IMR-90 (cell line): Measurements from ENCODE around the gene VIT. TPM values are rescaled to one million over a fixed set of nuclear protein-coding genes. Genes with fewer than 3 reads are reported as not detected.
A peak's percentile ranks its signal among the peaks of the same experiment; 100 is the strongest.

ENCODE experiments used
- ATAC-seq: fragments of 200-7000 bp; cut with Tn5 transposase; 2 replicates; pipeline ENCODE4 v1.9.1; 2020; ENCODE audit warnings: low read depth, mild to moderate bottlenecking, moderate library complexity
- BruUV-seq: library from RNA; stranded (reverse); fragments of 400-500 nt; replicated peaks from 2 replicates; lab custom pipeline; 2021; lab: Mats Ljungman, UMichigan
- CTCF ChIA-PET: fragments of 300-600 bp; formaldehyde crosslinking; extraction: SDS; loops from one replicate; lab custom pipeline; 2021; ENCODE audit warnings: antibody characterized with exemption; lab: Yijun Ruan, JAX
- POLR2A ChIA-PET: fragments of 300-600 bp; sonication (Branson Sonifier 250); formaldehyde crosslinking; loops from one replicate; lab custom pipeline; 2022; ENCODE audit warnings: antibody characterized with exemption; ENCODE audit not compliant: unreplicated experiment; lab: Charles Lee
- DNase-seq: peaks from one replicate; pipeline ENCODE4 v3.0.0; 2013
- H2AFZ ChIP-seq: replicated peaks from 2 replicates; pipeline ENCODE3; 2013; ENCODE audit warnings: low read length, mild to moderate bottlenecking; ENCODE audit not compliant: poor library complexity
- H2AK5ac ChIP-seq: 2 replicates; pipeline ENCODE4 v1.6.1; 2013; ENCODE audit warnings: low read depth, low read length, inconsistent platforms
- H2AK9ac ChIP-seq: replicated peaks from 2 replicates; pipeline ENCODE3; 2013; ENCODE audit warnings: mild to moderate bottlenecking, low read depth, low read length, moderate library complexity; ENCODE audit not compliant: poor library complexity
- H2BK120ac ChIP-seq: 2 replicates; pipeline ENCODE4 v1.6.1; 2013; ENCODE audit warnings: low read depth, low read length, inconsistent platforms
- H2BK15ac ChIP-seq: 3 replicates; pipeline ENCODE4 v1.6.1; 2013; ENCODE audit warnings: low read depth, low read length, inconsistent platforms
- H2BK20ac ChIP-seq: 2 replicates; pipeline ENCODE4 v1.6.1; 2013; ENCODE audit warnings: low read depth, mild to moderate bottlenecking, inconsistent platforms, low read length, moderate library complexity
- H2BK5ac ChIP-seq: 2 replicates; pipeline ENCODE4 v1.6.1; 2013; ENCODE audit warnings: mild to moderate bottlenecking, low read depth, low read length, inconsistent platforms; ENCODE audit not compliant: poor library complexity, severe bottlenecking
- H3K14ac ChIP-seq: replicated peaks from 2 replicates; pipeline ENCODE4 v1.6.1; 2013; ENCODE audit warnings: low read depth, low read length, inconsistent platforms
- H3K18ac ChIP-seq: 2 replicates; pipeline ENCODE4 v1.6.1; 2013; ENCODE audit warnings: low read depth, low read length, control low read depth
- H3K23ac ChIP-seq: 2 replicates; pipeline ENCODE4 v1.6.1; 2013; ENCODE audit warnings: low read depth, low read length, inconsistent platforms
- H3K27ac ChIP-seq: 2 replicates; pipeline ENCODE4 v1.5.1; 2013; ENCODE audit warnings: mild to moderate bottlenecking, control low read depth, low read length; ENCODE audit not compliant: insufficient read depth
- H3K27me3 ChIP-seq: 2 replicates; pipeline ENCODE4 v1.6.1; 2013; ENCODE audit warnings: low read length; ENCODE audit not compliant: control insufficient read depth, insufficient read depth
- H3K36me3 ChIP-seq: 2 replicates; pipeline ENCODE4 v1.6.1; 2013; ENCODE audit warnings: low read length, mixed read lengths; ENCODE audit not compliant: control insufficient read depth, insufficient read depth
- H3K4ac ChIP-seq: 2 replicates; pipeline ENCODE4 v1.6.1; 2013; ENCODE audit warnings: low read depth, low read length, inconsistent platforms
- H3K4me1 ChIP-seq: 2 replicates; pipeline ENCODE4 v1.6.1; 2013; ENCODE audit warnings: low read length, mixed read lengths; ENCODE audit not compliant: control insufficient read depth, insufficient read depth
- H3K4me2 ChIP-seq: 2 replicates; pipeline ENCODE4 v1.6.1; 2013; ENCODE audit warnings: low read depth, mild to moderate bottlenecking, control low read depth, low read length, moderate library complexity
- H3K4me3 ChIP-seq: 2 replicates; pipeline ENCODE4 v1.5.1; 2013; ENCODE audit warnings: low read depth, mild to moderate bottlenecking, control low read depth, low read length, moderate library complexity; ENCODE audit not compliant: insufficient read depth
- H3K56ac ChIP-seq: 2 replicates; pipeline ENCODE4 v1.6.1; 2013; ENCODE audit warnings: low read length, inconsistent platforms; ENCODE audit not compliant: insufficient read depth; ENCODE audit errors: extremely low read depth
- H3K79me1 ChIP-seq, 2 experiments: 2 replicates each; pipeline ENCODE4 v1.6.1; 2013; ENCODE audit warnings: low read length in 2 of 2, inconsistent platforms in 1 of 2, low read depth in 1 of 2
- H3K9ac ChIP-seq: 2 replicates; pipeline ENCODE4 v1.6.1; 2013; ENCODE audit warnings: low read depth, low read length, control low read depth
- H3K9me1 ChIP-seq: 2 replicates; pipeline ENCODE4 v1.6.1; 2013; ENCODE audit warnings: low read length, inconsistent platforms; ENCODE audit not compliant: insufficient read depth
- H3K9me3 ChIP-seq: 2 replicates; pipeline ENCODE4 v1.6.1; 2013; ENCODE audit warnings: low read length; ENCODE audit not compliant: control insufficient read depth, insufficient read depth
- H4K20me1 ChIP-seq: 2 replicates; pipeline ENCODE4 v1.6.1; 2013; ENCODE audit warnings: low read length, inconsistent platforms; ENCODE audit not compliant: insufficient read depth
- H4K5ac ChIP-seq: 2 replicates; pipeline ENCODE4 v1.6.1; 2013; ENCODE audit warnings: mild to moderate bottlenecking, low read depth, low read length, control low read depth
- H4K8ac ChIP-seq, 2 experiments: 2 replicates each; pipeline ENCODE4 v1.6.1; 2013; ENCODE audit warnings: low read depth in 2 of 2, low read length in 2 of 2, control low read depth in 1 of 2, inconsistent platforms in 1 of 2
- H4K91ac ChIP-seq: 2 replicates; pipeline ENCODE4 v1.6.1; 2013; ENCODE audit warnings: low read depth, low read length, inconsistent platforms; ENCODE audit not compliant: insufficient read depth
- FOS ChIP-seq: fragments of 150-350 bp; IDR thresholded peaks from 2 replicates; pipeline ENCODE4 v1.6.1; 2016; ENCODE audit warnings: low read depth, low read length
- POLR2A ChIP-seq: IDR thresholded peaks from 2 replicates; pipeline ENCODE4 v1.6.1; 2012; ENCODE audit warnings: mild to moderate bottlenecking, low read depth, low read length
- RAD21 ChIP-seq: IDR thresholded peaks from 2 replicates; pipeline ENCODE4 v1.6.1; 2012; ENCODE audit warnings: low read length, improper control_type of control experiment
- WGBS, 2 experiments: methylation state at CpG; one replicate each; pipeline versions ENCODE4 v1.1.5 to v1.1.7; 2013; ENCODE audit warnings: missing lambda C conversion rate in 2 of 2; ENCODE audit not compliant: insufficient read length in 1 of 2; ENCODE audit errors: extremely low coverage in 2 of 2; 5-methylcytosine and 5-hydroxymethylcytosine counted together
- dilution Hi-C: fragments of 300-500 bp; cut with HindIII; formaldehyde crosslinking; loops from one replicate; pipeline ENCODE4 v1.14.3; 2018; ENCODE audit warnings: low sequenced_read_pairs; ENCODE audit not compliant: unreplicated experiment
- in situ Hi-C: fragments of 300-500 bp; cut with MboI; formaldehyde crosslinking; loops from 3 replicates; pipeline ENCODE4 v1.14.3; 2019; ENCODE audit warnings: low sequenced_read_pairs, inconsistent platforms, mixed read lengths
- intact Hi-C: fragments of 100-400 bp; cut with micrococcal nuclease; formaldehyde crosslinking; loops from 2 replicates; pipeline ENCODE4 v1.10.0; 2022
- polyA plus RNA-seq, 3 experiments: library from polyadenylated mRNA; depleted of rRNA; stranded (reverse); fragments of >200 nt; gene quantifications; 2 replicates each; pipeline ENCODE4 v1.2.3, GENCODE V29; 2012; ENCODE audit warnings: low replicate concordance in 1 of 3
- total RNA-seq: library from RNA; depleted of rRNA; stranded (reverse); fragments of >200 nt; gene quantifications from 2 replicates; pipeline ENCODE4 v1.2.3, GENCODE V29; 2012
- TF ChIP-seq, protein P1 (sequence below): fragments of 150-350 bp; IDR thresholded peaks from 2 replicates; pipeline ENCODE4 v1.6.1; 2016; ENCODE audit warnings: low read depth, mild to moderate bottlenecking, low read length, moderate library complexity, borderline replicate concordance
- TF ChIP-seq, protein P2 (sequence below): conservative IDR thresholded peaks from 2 replicates; pipeline ENCODE4 v1.5.1; 2012; ENCODE audit warnings: mild to moderate bottlenecking, low read depth, low read length, improper control_type of control experiment

VIT gene
- total and polyA plus RNA-seq, 2 of the 4 experiments (the other 2 are of a cell fraction), result under 0.01 TPM; not detected in 1

DNA sequence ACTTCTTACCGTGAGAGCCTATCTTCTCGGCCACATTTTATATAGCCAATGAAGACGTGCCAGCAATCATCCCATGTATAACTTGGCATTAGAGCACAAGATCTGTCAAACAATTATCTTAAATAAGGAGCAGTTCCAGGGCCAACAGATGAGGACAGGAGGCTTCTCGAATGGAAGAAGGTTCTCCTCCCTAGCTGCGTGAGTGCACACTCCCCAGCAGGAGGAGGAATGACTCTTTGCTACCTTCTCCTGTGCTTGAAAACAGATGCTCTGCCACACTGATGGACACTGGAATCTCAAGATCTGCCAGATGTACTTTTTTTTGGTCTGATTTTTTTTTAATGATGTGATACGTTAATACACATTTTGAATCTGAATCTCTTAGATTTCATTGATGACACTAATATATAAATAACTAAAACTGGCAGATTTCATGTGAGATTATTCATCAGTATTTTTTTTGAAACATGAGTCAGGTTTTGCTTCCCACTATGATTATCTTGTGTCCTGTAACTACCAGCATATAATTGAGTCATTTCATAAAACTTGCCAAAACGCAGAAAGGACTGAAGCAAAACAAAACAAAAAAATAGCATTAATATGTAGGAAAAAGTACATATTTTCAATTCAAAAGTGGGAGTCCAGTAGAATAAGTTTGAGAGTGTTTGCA is 626 bp upstream of the VIT start:
- H3K27me3 ChIP-seq, result no peaks in the 10 kb centered on the region
- no peak overlapping the region for H3K27ac ChIP-seq
- H3K56ac ChIP-seq, result no peak overlapping the region
- DNase-seq, result peak; percentile 73
- no TSS peak for BruUV-seq
- no peak overlapping the region for H4K91ac ChIP-seq
- H2AFZ ChIP-seq, result no peak overlapping the region
- peak overlapping the region; percentile 2; the same call in 1 of the 2 replicates for H2AK5ac ChIP-seq
- no peak overlapping the region for H3K18ac ChIP-seq
- in situ Hi-C loops, result no loop called here
- H4K8ac ChIP-seq, result no peak overlapping the region
- POLR2A ChIA-PET, result no interaction called here
- 0 out of 2 replicates have a peak overlapping the region, but pooled peaks have one; percentile 5 for H3K23ac ChIP-seq
- no peak overlapping the region for H4K5ac ChIP-seq
- H3K36me3 ChIP-seq, result no peaks in the 10 kb centered on the region
- TF ChIP-seq FOS (0 out of 2 replicates have a peak, but pooled peaks have one; percentile 37), RAD21 (peak; percentile 20; the same call in 1 of the 2 replicates), POLR2A (no peak)
- TF ChIP-seq, protein P1, sequence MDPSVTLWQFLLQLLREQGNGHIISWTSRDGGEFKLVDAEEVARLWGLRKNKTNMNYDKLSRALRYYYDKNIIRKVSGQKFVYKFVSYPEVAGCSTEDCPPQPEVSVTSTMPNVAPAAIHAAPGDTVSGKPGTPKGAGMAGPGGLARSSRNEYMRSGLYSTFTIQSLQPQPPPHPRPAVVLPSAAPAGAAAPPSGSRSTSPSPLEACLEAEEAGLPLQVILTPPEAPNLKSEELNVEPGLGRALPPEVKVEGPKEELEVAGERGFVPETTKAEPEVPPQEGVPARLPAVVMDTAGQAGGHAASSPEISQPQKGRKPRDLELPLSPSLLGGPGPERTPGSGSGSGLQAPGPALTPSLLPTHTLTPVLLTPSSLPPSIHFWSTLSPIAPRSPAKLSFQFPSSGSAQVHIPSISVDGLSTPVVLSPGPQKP, result no peak
- TF ChIP-seq, protein P2, sequence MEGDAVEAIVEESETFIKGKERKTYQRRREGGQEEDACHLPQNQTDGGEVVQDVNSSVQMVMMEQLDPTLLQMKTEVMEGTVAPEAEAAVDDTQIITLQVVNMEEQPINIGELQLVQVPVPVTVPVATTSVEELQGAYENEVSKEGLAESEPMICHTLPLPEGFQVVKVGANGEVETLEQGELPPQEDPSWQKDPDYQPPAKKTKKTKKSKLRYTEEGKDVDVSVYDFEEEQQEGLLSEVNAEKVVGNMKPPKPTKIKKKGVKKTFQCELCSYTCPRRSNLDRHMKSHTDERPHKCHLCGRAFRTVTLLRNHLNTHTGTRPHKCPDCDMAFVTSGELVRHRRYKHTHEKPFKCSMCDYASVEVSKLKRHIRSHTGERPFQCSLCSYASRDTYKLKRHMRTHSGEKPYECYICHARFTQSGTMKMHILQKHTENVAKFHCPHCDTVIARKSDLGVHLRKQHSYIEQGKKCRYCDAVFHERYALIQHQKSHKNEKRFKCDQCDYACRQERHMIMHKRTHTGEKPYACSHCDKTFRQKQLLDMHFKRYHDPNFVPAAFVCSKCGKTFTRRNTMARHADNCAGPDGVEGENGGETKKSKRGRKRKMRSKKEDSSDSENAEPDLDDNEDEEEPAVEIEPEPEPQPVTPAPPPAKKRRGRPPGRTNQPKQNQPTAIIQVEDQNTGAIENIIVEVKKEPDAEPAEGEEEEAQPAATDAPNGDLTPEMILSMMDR, result 0 out of 2 replicates have a peak, but pooled peaks have one; percentile 11
- no peak overlapping the region; the same call in 1 of the 2 replicates for H3K4ac ChIP-seq
- intact Hi-C loops, result no loop called here
- H4K20me1 ChIP-seq, result no peaks in the 10 kb centered on the region
- no peak overlapping the region for H3K14ac ChIP-seq
- H3K79me1 ChIP-seq, result no peaks in the 10 kb centered on the region
- H3K9me3 ChIP-seq, result no peaks in the 10 kb centered on the region
- H3K9ac ChIP-seq, result no peak overlapping the region
- 0 out of 2 replicates have a peak overlapping the region, but pooled peaks have one; percentile 6 for H2BK120ac ChIP-seq
- H2BK15ac ChIP-seq, result no peak overlapping the region
- no peak overlapping the region for H2AK9ac ChIP-seq
- ATAC-seq, result peak; percentile 77
- no CpG with 5 or more reads among the region's 7 CpGs for WGBS, 2 experiments
- no peak overlapping the region for H2BK5ac ChIP-seq
- 0 out of 2 replicates have a peak overlapping the region, but pooled peaks have one; percentile 3 for H2BK20ac ChIP-seq
- no peak overlapping the region for H3K4me3 ChIP-seq
- CTCF ChIA-PET, result interaction anchor here (0.5 to 2.0 kb wide), 3 partner anchors 12 to 119 kb away, joined by 3 to 6 read pairs (median 3); no protein-coding TSS in a partner anchor
- dilution Hi-C loops, result no loop called here
- no peaks in the 10 kb centered on the region for H3K9me1 ChIP-seq
- H3K4me2 ChIP-seq, result peak overlapping the region; percentile 73; the same call in 1 of the 2 replicates
- H3K4me1 ChIP-seq, result peaks cover 4% of the 10 kb centered on the region
